Adrenal gland (tissue), 12 donors: ENCODE results near the gene OAS2. TPM values are rescaled to one million over a fixed set of nuclear protein-coding genes. Genes with fewer than 3 reads are reported as not detected.
A peak's percentile ranks its signal among the peaks of the same experiment; 100 is the strongest.

Experiments used
- DNase-seq, 7 donors: peaks; one replicate each; pipeline ENCODE4 v3.0.0-alpha.2; 2019 to 2020
- H3K27ac ChIP-seq, 5 donors: fragments of 200-600 bp; sonication (generic) in 4 of 5; 1 replicate in 3 of 5; 2 replicates in 2 of 5; pipeline versions ENCODE4 v1.5.1 to v1.8.0; 2016 to 2020; ENCODE audit warnings: mild to moderate bottlenecking in 1 of 5
- H3K27me3 ChIP-seq: fragments of 200-600 bp; 2 replicates; pipeline ENCODE4 v1.8.0; 2021
- H3K36me3 ChIP-seq, 2 donors: fragments of 200-600 bp; replicated peaks in 1 of 2; 1 replicate in 1 of 2; 2 replicates in 1 of 2; pipeline versions ENCODE4 v1.5.1 to v1.8.0; 2018 to 2022
- H3K4me1 ChIP-seq, 2 donors: fragments of 200-600 bp; replicated peaks in 1 of 2; 1 replicate in 1 of 2; 2 replicates in 1 of 2; pipeline versions ENCODE4 v1.5.1 to v1.8.0; 2018 to 2021
- H3K4me3 ChIP-seq, 4 donors: fragments of 200-600 bp; sonication (generic) in 3 of 4; one replicate each; pipeline ENCODE4 v1.5.1; 2016 to 2018
- H3K9me3 ChIP-seq, 3 donors: fragments of 200-600 bp; sonication (generic) in 1 of 3; replicated peaks in 1 of 3; 1 replicate in 2 of 3; 2 replicates in 1 of 3; pipeline versions ENCODE4 v1.5.1 to v1.8.0; 2016 to 2021
- POLR2A ChIP-seq, 2 donors: fragments of 450-650 bp; IDR thresholded peaks; one replicate each; pipeline ENCODE4 v1.6.1; 2017; ENCODE audit warnings: antibody characterized with exemption in 2 of 2, mild to moderate bottlenecking in 2 of 2, moderate library complexity in 1 of 2
- WGBS, 4 donors: extraction: QIAGEN DNeasy Blood & Tissue Kit in 2 of 4; methylation state at CpG; one replicate each; pipeline versions ENCODE4 v1.1.5 to v1.1.7; 2013 to 2017; 5-methylcytosine and 5-hydroxymethylcytosine counted together
- intact Hi-C, 2 donors: fragments of 100-400 bp; cut with DNase I; formaldehyde crosslinking; loops; one replicate each; pipeline versions ENCODE4 v1.14.1 to v1.15.0; 2022 to 2023
- polyA plus RNA-seq, 3 donors: library from polyadenylated mRNA; stranded (reverse); fragments of 200-250 nt in 2 of 3; fragments of 350-450 nt in 1 of 3; fragmentation: Illumina TruSeq in 1 of 3; extraction: RNeasy Lipid Tissue Mini Kit (QIAGEN cat#74804) in 1 of 3; gene quantifications; one replicate each; pipeline ENCODE4 v1.2.3, GENCODE V29; 2013 to 2014
- total RNA-seq, 9 donors: library from RNA; depleted of rRNA in 4 of 9; stranded (reverse); fragments of >200 nt in 4 of 9; fragments of 120-200 nt in 1 of 9; fragmentation: NEBNext Ultra II Directional in 1 of 9; extraction: Animal tissue kit (Norgen Biotek cat#: 25700) in 1 of 9; gene quantifications; one replicate each; pipeline versions ENCODE4 v1.1.0 to v1.2.4, GENCODE V29; 2013 to 2023
- TF ChIP-seq, protein P1 (sequence below), 6 experiments: fragments of 450-650 bp in 4 of 6; fragments of 200-600 bp in 2 of 6; sonication (generic) in 1 of 6; IDR thresholded peaks; 1 replicate in 5 of 6; 2 replicates in 1 of 6; pipeline versions ENCODE4 v1.5.1 to v1.8.0; 2016 to 2021; ENCODE audit warnings: antibody characterized with exemption in 6 of 6, mild to moderate bottlenecking in 2 of 6, moderate library complexity in 1 of 6
- donor health status: healthy with polysubstance abuse.
- donor health status: Bipolar disorder and iron deficiency.
- donor health status: DM: yes; HTN: yes; CAD: no.
- donor health status: DM: no; HTN: no; CAD: no.
- donor health status: DM: no; HTN: no; CAD: no.
- donor health status: DM: yes; HTN: yes; CAD: no.

The OAS2 gene
- total and polyA plus RNA-seq, 12 donors, result 2.5 to 30.4 (median 8.5) TPM

- TF ChIP-seq, protein P1, sequence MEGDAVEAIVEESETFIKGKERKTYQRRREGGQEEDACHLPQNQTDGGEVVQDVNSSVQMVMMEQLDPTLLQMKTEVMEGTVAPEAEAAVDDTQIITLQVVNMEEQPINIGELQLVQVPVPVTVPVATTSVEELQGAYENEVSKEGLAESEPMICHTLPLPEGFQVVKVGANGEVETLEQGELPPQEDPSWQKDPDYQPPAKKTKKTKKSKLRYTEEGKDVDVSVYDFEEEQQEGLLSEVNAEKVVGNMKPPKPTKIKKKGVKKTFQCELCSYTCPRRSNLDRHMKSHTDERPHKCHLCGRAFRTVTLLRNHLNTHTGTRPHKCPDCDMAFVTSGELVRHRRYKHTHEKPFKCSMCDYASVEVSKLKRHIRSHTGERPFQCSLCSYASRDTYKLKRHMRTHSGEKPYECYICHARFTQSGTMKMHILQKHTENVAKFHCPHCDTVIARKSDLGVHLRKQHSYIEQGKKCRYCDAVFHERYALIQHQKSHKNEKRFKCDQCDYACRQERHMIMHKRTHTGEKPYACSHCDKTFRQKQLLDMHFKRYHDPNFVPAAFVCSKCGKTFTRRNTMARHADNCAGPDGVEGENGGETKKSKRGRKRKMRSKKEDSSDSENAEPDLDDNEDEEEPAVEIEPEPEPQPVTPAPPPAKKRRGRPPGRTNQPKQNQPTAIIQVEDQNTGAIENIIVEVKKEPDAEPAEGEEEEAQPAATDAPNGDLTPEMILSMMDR (IDR thresholded peaks at IDR 0.05), result no peak
- no peak for TF ChIP-seq POLR2A (IDR thresholded peaks at IDR 0.05)
- no peaks in the 10 kb centered on the region for H3K27me3 ChIP-seq
- H3K36me3 ChIP-seq, result no peaks in the 10 kb centered on the region
- peak overlapping the region in 1 of 5 donors; percentile 58 for H3K27ac ChIP-seq
- no peak overlapping the region for H3K4me3 ChIP-seq
- H3K4me1 ChIP-seq, result peaks cover 0 to 10% of the 10 kb centered on the region in 2 donors
- intact Hi-C loops, result no loop called here
- WGBS, 4 donors, result 70 to 92% (median 87%) methylated on average over 6 to 7 of the region's 7 CpGs
- DNase-seq, result no peak
- no peaks in the 10 kb centered on the region for H3K9me3 ChIP-seq
Observed at GRCh38 chr12:113041560-113041959, 63.2 kb downstream of the OAS2 start.

- no peak overlapping the region for H3K27ac ChIP-seq
- intact Hi-C loops, result no loop called here
- WGBS, 4 donors, result 60 to 92% (median 65%) methylated on average over 5 to 8 of the region's 8 CpGs
Observed at GRCh38 chr12:113043240-113043639, 64.9 kb downstream of the OAS2 start.

GRCh38 chr12:113044516-113044915 is 66.2 kb downstream of the OAS2 start:
- H3K27ac ChIP-seq, result no peak overlapping the region
- H3K4me1 ChIP-seq, result peaks cover 0 to 10% of the 10 kb centered on the region in 2 donors
- DNase-seq, result no peak
- no peaks in the 10 kb centered on the region for H3K27me3 ChIP-seq
- 64 to 77% (median 75%) methylated on average over 3 of the region's 3 CpGs for WGBS, 4 donors
- H3K9me3 ChIP-seq, result no peaks in the 10 kb centered on the region
- intact Hi-C loops, result no loop called here
- no peaks in the 10 kb centered on the region for H3K36me3 ChIP-seq
- TF ChIP-seq POLR2A (IDR thresholded peaks at IDR 0.05), result no peak
- TF ChIP-seq, protein P1 (IDR thresholded peaks at IDR 0.05), result no peak
- H3K4me3 ChIP-seq, result no peak overlapping the region

More at GRCh38 chr12:113043240-113043639, 64.9 kb downstream of the OAS2 start:
- no peaks in the 10 kb centered on the region for H3K27me3 ChIP-seq
- H3K36me3 ChIP-seq, result no peaks in the 10 kb centered on the region
- H3K4me3 ChIP-seq, result no peak overlapping the region
- H3K4me1 ChIP-seq, result peaks cover 0 to 10% of the 10 kb centered on the region in 2 donors
- no peak for DNase-seq
- TF ChIP-seq POLR2A (IDR thresholded peaks at IDR 0.05), result no peak
- TF ChIP-seq, protein P1 (IDR thresholded peaks at IDR 0.05), result no peak
- no peaks in the 10 kb centered on the region for H3K9me3 ChIP-seq

- Histone ChIP-seq H3K27ac (no peak overlapping the region), H3K4me3 (no peak overlapping the region), H3K4me1 (no peaks in the 10 kb centered on the region), H3K36me3 (no peaks in the 10 kb centered on the region), H3K9me3 (no peaks in the 10 kb centered on the region), H3K27me3 (no peaks in the 10 kb centered on the region)
- intact Hi-C loops, result loop anchor here (2.0 to 5.0 kb wide), 3 partner anchors 49 to 126 kb away; no protein-coding TSS in a partner anchor
- TF ChIP-seq, protein P1 (IDR thresholded peaks at IDR 0.05), result peak; percentile 82 to 90 (median 86)
- TF ChIP-seq POLR2A (IDR thresholded peaks at IDR 0.05), result no peak
- peak; percentile 64 to 83 (median 74) for DNase-seq
- WGBS, 4 donors, result 6 to 11% (median 8%) methylated on average over 6 of the region's 6 CpGs
Observed at GRCh38 chr12:113048716-113049127, 70.4 kb downstream of the OAS2 start.
